BLaER1 treated with 17β-estradiol and CSF1 and Interleukin-3, amounts not matched to agents 10 nM and 100 nM (cell line): Measurements from ENCODE around the gene FAM47E.
A peak's percentile ranks its signal among the peaks of the same experiment; 100 is the strongest.

Experiments
- H3K27ac ChIP-seq, 11 experiments: shearing (Covaris generic); formaldehyde crosslinking; 2 replicates each; pipeline ENCODE4 v1.8.1; 2022
- H3K27me3 ChIP-seq, 11 experiments: shearing (Covaris generic); formaldehyde crosslinking; 2 replicates each; pipeline ENCODE4 v1.8.1; 2022
- H3K36me3 ChIP-seq, 11 experiments: shearing (Covaris generic); formaldehyde crosslinking; 2 replicates each; pipeline ENCODE4 v1.8.1; 2022
- H3K4me1 ChIP-seq, 10 experiments: shearing (Covaris generic); formaldehyde crosslinking; 2 replicates each; pipeline ENCODE4 v1.8.1; 2022
- H3K4me2 ChIP-seq, 11 experiments: shearing (Covaris generic); formaldehyde crosslinking; 2 replicates each; pipeline ENCODE4 v1.8.1; 2022
- H3K4me3 ChIP-seq, 10 experiments: shearing (Covaris generic); formaldehyde crosslinking; 2 replicates each; pipeline ENCODE4 v1.8.1; 2022
- H3K9ac ChIP-seq, 11 experiments: shearing (Covaris generic); formaldehyde crosslinking; 2 replicates each; pipeline ENCODE4 v1.8.1; 2022
- H3K9me3 ChIP-seq, 11 experiments: shearing (Covaris generic); formaldehyde crosslinking; replicated peaks in 1 of 11; 2 replicates each; pipeline ENCODE4 v1.8.1; 2022
- H4K20me1 ChIP-seq, 11 experiments: shearing (Covaris generic); formaldehyde crosslinking; 2 replicates each; pipeline ENCODE4 v1.8.1; 2022
- Cebpa-rat ChIP-seq, 11 experiments: shearing (Covaris generic); IDR thresholded peaks; 2 replicates each; pipeline ENCODE4 v1.8.1; 2022

FAM47E gene

GRCh38 chr4:76209881-76210280, 41.6 kb upstream of the FAM47E start:
- peak overlapping the region in 3 of 10 experiments; percentile 82 to 91 (median 84); a peak in 5 of 20 replicates for H3K4me3 ChIP-seq
- peaks cover 63 to 84% (median 71%) of the 10 kb centered on the region in 10 experiments for H3K4me1 ChIP-seq
- H3K9me3 ChIP-seq, result no peaks in the 10 kb centered on the region
- H3K27me3 ChIP-seq, result no peaks in the 10 kb centered on the region
- H4K20me1 ChIP-seq, result peaks cover 0 to 45% (median 13%) of the 10 kb centered on the region in 11 experiments; a peak in 11 of 22 replicates
- peak overlapping the region in 3 of 11 experiments; percentile 87 to 90 (median 88); a peak in 6 of 22 replicates for H3K9ac ChIP-seq
- no peak for TF ChIP-seq Cebpa-rat (IDR thresholded peaks at IDR 0.05)
- peak overlapping the region in 9 of 11 experiments; percentile 4 to 89 (median 71); a peak in 11 of 22 replicates for H3K27ac ChIP-seq
- peaks cover 0 to 51% (median 10%) of the 10 kb centered on the region in 11 experiments; a peak in 9 of 22 replicates for H3K36me3 ChIP-seq
- H3K4me2 ChIP-seq, result peak overlapping the region; percentile 66 to 98 (median 94); a peak in 19 of 22 replicates

DNA sequence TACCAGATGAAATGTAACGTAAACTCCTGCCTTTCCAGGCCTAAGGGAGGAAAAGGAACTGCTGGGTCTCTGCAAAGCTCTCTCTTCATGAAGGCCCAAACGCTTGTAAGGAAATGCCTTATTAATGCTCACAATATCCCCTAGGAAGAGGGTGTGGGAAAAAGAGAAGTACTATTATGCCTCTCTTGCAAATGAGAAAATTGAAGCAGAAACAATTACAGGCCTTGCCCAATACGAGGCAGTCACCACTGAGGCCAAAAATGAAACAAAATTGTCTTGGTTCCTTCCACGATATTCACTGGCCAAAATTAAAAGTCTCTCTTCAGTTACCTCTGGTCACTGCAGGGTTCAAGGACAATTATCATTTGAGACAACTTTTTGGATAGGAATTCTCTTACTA, 41.1 kb upstream of the FAM47E start:
- Histone ChIP-seq H3K9me3 (no peaks in the 10 kb centered on the region), H3K4me1 (peaks cover 63 to 85% (median 76%) of the 10 kb centered on the region in 10 experiments), H3K27me3 (no peaks in the 10 kb centered on the region), H3K27ac (peak overlapping the region in 5 of 11 experiments; percentile 20 to 89 (median 82); a peak in 8 of 22 replicates), H3K36me3 (peaks cover 0 to 46% (median 10%) of the 10 kb centered on the region in 11 experiments; a peak in 9 of 22 replicates), H3K9ac (peak overlapping the region in 4 of 11 experiments; percentile 20 to 90 (median 88); a peak in 6 of 22 replicates), H3K4me3 (peak overlapping the region in 4 of 10 experiments; percentile 82 to 91 (median 86); a peak in 8 of 20 replicates), H4K20me1 (peaks cover 0 to 39% (median 8%) of the 10 kb centered on the region in 11 experiments; a peak in 11 of 22 replicates), H3K4me2 (peak overlapping the region; percentile 42 to 98 (median 94); a peak in 20 of 22 replicates)
- TF ChIP-seq Cebpa-rat (IDR thresholded peaks at IDR 0.05), result no peak

GRCh38 chr4:76211769-76212708, 39.5 kb upstream of the FAM47E start:
- H3K4me1 ChIP-seq, result peaks cover 63 to 85% (median 76%) of the 10 kb centered on the region in 10 experiments
- H4K20me1 ChIP-seq, result peaks cover 0 to 23% (median 0%) of the 10 kb centered on the region in 11 experiments; a peak in 8 of 22 replicates
- peak overlapping the region; percentile 79 to 98 (median 94) for H3K4me2 ChIP-seq
- H3K9ac ChIP-seq, result peak overlapping the region; percentile 79 to 90 (median 88)
- H3K36me3 ChIP-seq, result peaks cover 0 to 30% (median 0%) of the 10 kb centered on the region in 11 experiments; a peak in 5 of 22 replicates
- no peaks in the 10 kb centered on the region for H3K9me3 ChIP-seq
- peak overlapping the region; percentile 82 to 92 (median 88); a peak in 17 of 22 replicates for H3K27ac ChIP-seq
- H3K4me3 ChIP-seq, result peak overlapping the region; percentile 72 to 91 (median 77)
- no peak for TF ChIP-seq Cebpa-rat (IDR thresholded peaks at IDR 0.05)
- H3K27me3 ChIP-seq, result no peaks in the 10 kb centered on the region

- TF ChIP-seq Cebpa-rat (IDR thresholded peaks at IDR 0.05), result no peak
- peak overlapping the region; percentile 82 to 92 (median 88) for H3K27ac ChIP-seq
These were observed 38.6 kb upstream of the FAM47E start for GRCh38 chr4:76212851-76213414.

DNA sequence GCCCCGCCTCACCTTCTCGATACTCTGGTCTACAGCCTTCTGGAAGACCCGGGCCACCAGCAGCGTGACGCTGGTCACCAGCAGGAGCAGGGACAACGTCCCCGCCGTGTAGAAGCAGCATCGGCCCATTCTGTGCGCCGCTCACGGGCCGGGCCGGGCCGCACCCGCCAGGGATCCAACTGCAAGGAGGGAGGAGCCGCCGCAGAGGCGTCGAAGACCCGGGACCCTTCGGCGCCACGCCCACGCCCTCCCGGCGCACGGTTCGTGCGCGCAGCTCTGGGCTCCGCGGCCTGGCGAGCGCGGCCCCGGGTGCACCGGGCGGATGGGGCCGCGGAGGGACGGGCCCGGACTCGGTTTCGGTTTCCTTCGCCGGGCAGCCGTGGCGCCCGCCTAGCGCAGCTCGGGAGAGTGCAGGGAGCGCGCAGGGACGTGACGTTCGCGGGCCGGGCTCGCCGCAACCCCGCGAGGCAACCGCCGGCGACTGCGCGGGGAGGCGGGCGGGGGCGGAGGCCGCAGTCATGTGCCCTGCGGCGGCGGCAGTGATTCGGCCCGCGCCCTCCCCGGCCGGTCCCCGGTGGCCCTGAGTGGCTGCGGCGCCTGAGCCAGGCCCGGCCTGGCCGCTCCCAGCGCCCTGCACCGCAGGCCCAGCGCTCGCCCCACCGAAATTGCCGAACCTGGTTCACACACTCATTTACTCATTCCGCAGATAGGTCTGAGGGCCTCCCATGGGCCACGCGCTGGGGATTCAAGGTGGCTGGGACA, 37.9 kb upstream of the FAM47E start, which contains the start of gene SCARB2:
Gene SCARB2, minus strand, starts transcription at position 410 of the 762 bp plus-strand sequence. Its CDS starts 281 bp downstream, at position 129.
- no peaks in the 10 kb centered on the region for H3K27me3 ChIP-seq
- no peaks in the 10 kb centered on the region for H3K9me3 ChIP-seq
- peak within 1 kb of the TSS; percentile 79 to 98 (median 94) for H3K4me2 ChIP-seq
- peak within 1 kb of the TSS; percentile 72 to 91 (median 77) for H3K4me3 ChIP-seq
- H3K36me3 ChIP-seq, result peaks cover 0 to 25% (median 0%) of the 10 kb centered on the region in 11 experiments; a peak in 5 of 22 replicates
- H4K20me1 ChIP-seq, result peaks cover 0 to 20% (median 0%) of the 10 kb centered on the region in 11 experiments; a peak in 7 of 22 replicates
- H3K9ac ChIP-seq, result peak within 1 kb of the TSS; percentile 79 to 90 (median 88)
- H3K4me1 ChIP-seq, result peaks cover 57 to 84% (median 68%) of the 10 kb centered on the region in 10 experiments
- no peak for TF ChIP-seq Cebpa-rat (IDR thresholded peaks at IDR 0.05)
- peak within 1 kb of the TSS; percentile 82 to 92 (median 88) for H3K27ac ChIP-seq

More at GRCh38 chr4:76212851-76213414, 38.6 kb upstream of the FAM47E start:
- H3K36me3 ChIP-seq, result peaks cover 0 to 25% (median 0%) of the 10 kb centered on the region in 11 experiments; a peak in 5 of 22 replicates
- peak overlapping the region; percentile 72 to 91 (median 77) for H3K4me3 ChIP-seq
- H3K27me3 ChIP-seq, result no peaks in the 10 kb centered on the region
- peaks cover 63 to 83% (median 73%) of the 10 kb centered on the region in 10 experiments for H3K4me1 ChIP-seq
- peak overlapping the region; percentile 79 to 90 (median 88) for H3K9ac ChIP-seq
- H4K20me1 ChIP-seq, result peaks cover 0 to 20% (median 0%) of the 10 kb centered on the region in 11 experiments; a peak in 7 of 22 replicates
- H3K4me2 ChIP-seq, result peak overlapping the region; percentile 79 to 98 (median 94)
- no peaks in the 10 kb centered on the region for H3K9me3 ChIP-seq

DNA sequence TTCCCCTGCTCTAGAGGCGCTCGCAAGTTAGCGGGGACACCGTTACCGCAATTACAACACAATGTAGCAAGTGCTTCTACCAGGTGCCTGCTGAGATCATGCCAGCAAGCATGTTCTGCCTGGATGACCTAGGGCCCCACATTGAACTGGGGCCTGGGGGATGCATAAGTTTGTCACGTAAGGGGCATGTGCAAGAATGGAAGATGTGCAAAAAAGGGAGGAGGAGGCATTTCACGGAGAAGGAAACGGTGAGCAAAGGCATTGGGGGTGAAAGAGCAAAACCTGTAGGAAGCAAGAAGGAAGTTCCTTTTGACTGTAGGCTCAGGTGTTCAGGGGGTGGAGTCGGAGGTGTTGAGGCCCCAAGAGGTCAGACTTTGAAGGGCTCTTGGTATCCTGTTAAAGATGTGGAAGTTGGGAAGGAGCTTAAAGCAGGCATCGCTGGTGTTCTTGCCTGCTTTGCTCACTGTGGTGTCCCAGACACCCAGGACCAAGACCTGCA, 37.3 kb upstream of the FAM47E start:
- Histone ChIP-seq H3K27ac (peak overlapping the region; percentile 82 to 92 (median 88)), H3K4me2 (peak overlapping the region; percentile 79 to 98 (median 94)), H3K9ac (peak overlapping the region; percentile 79 to 90 (median 88)), H3K36me3 (peaks cover 0 to 24% (median 0%) of the 10 kb centered on the region in 11 experiments; a peak in 5 of 22 replicates), H3K9me3 (no peaks in the 10 kb centered on the region), H4K20me1 (peaks cover 0 to 20% (median 0%) of the 10 kb centered on the region in 11 experiments; a peak in 7 of 22 replicates), H3K4me1 (peaks cover 56 to 84% (median 68%) of the 10 kb centered on the region in 10 experiments), H3K4me3 (peak overlapping the region; percentile 72 to 91 (median 77)), H3K27me3 (no peaks in the 10 kb centered on the region)
- TF ChIP-seq Cebpa-rat (IDR thresholded peaks at IDR 0.05), result no peak

DNA sequence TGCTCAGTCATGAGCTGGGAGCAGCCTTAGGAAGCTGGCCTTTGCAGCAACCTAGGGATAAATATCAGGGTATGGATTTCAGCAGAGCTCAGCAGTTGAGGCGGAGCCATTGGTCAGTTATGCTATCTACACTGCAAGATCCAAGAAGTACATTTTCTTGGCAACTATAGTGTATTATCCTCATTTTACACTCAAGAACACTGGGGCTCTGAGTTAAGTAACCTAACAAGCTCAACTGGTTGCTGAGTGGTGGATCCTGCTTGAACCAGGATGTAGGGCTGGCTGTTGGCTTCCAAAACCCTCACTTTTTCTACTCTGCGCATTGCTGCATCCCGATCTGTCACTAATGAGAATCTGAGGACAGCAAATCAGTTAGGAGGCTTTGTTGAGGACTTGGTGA, 36.4 kb upstream of the FAM47E start:
- Histone ChIP-seq H3K4me3 (peak overlapping the region in 3 of 10 experiments; percentile 82 to 91 (median 84); a peak in 5 of 20 replicates), H3K9ac (peak overlapping the region in 3 of 11 experiments; percentile 87 to 89 (median 88); a peak in 6 of 22 replicates), H4K20me1 (peaks cover 0 to 20% (median 0%) of the 10 kb centered on the region in 11 experiments; a peak in 7 of 22 replicates), H3K27ac (peak overlapping the region in 4 of 11 experiments; percentile 87 to 91 (median 88); a peak in 5 of 22 replicates), H3K9me3 (no peaks in the 10 kb centered on the region), H3K4me1 (peaks cover 47 to 84% (median 68%) of the 10 kb centered on the region in 10 experiments), H3K36me3 (peaks cover 0 to 17% (median 0%) of the 10 kb centered on the region in 11 experiments; a peak in 4 of 22 replicates), H3K4me2 (peak overlapping the region; percentile 79 to 98 (median 94)), H3K27me3 (no peaks in the 10 kb centered on the region)
- TF ChIP-seq Cebpa-rat (IDR thresholded peaks at IDR 0.05), result no peak
